Smooth muscle cell (in vitro differentiated cells): Measurements from ENCODE around the gene COPB2. TPM values are rescaled to one million over a fixed set of nuclear protein-coding genes. Genes with fewer than 3 reads are reported as not detected.
A peak's percentile ranks its signal among the peaks of the same experiment; 100 is the strongest.
"Not testable (repeated sequence)": the region's sequence is repeated elsewhere in the genome, so short reads cannot be mapped to it uniquely, and the experiment has no call there.

ENCODE experiments used
- DNase-seq: peaks from one replicate; lab custom pipeline; 2025; ENCODE audit not compliant: unreplicated experiment; lab: John Stamatoyannopoulos, UW
- H2AFZ ChIP-seq: fragments of 200-600 bp; sonication (generic); 2 replicates; pipeline ENCODE4 v1.6.0; 2016; ENCODE audit warnings: antibody characterized with exemption, low read depth, mild to moderate bottlenecking
- H3F3A ChIP-seq: fragments of 200-600 bp; sonication (generic); 2 replicates; pipeline ENCODE4 v1.6.0; 2017; ENCODE audit warnings: antibody characterized with exemption, low read depth
- H3K27ac ChIP-seq: fragments of 200-600 bp; sonication (generic); 2 replicates; pipeline ENCODE4 v1.5.1; 2016; ENCODE audit warnings: low read depth, mild to moderate bottlenecking
- H3K27me3 ChIP-seq: fragments of 200-600 bp; sonication (generic); 2 replicates; pipeline ENCODE4 v1.6.1; 2016; ENCODE audit warnings: low read depth, mild to moderate bottlenecking
- H3K36me3 ChIP-seq: fragments of 200-600 bp; sonication (generic); 2 replicates; pipeline ENCODE4 v1.5.1; 2016; ENCODE audit warnings: low read depth
- H3K4me1 ChIP-seq: fragments of 200-600 bp; sonication (generic); 2 replicates; pipeline ENCODE4 v1.5.1; 2016; ENCODE audit warnings: low read depth
- H3K4me2 ChIP-seq: fragments of 200-600 bp; sonication (generic); 2 replicates; pipeline ENCODE4 v1.6.0; 2016; ENCODE audit warnings: mild to moderate bottlenecking
- H3K4me3 ChIP-seq: fragments of 200-600 bp; sonication (generic); 2 replicates; pipeline ENCODE4 v1.5.1; 2016; ENCODE audit warnings: mild to moderate bottlenecking
- H3K79me2 ChIP-seq: fragments of 200-600 bp; sonication (generic); 2 replicates; pipeline ENCODE4 v1.6.0; 2016; ENCODE audit warnings: low read depth, mild to moderate bottlenecking
- H3K9ac ChIP-seq: fragments of 200-600 bp; sonication (generic); 2 replicates; pipeline ENCODE4 v1.6.0; 2016; ENCODE audit warnings: low read depth
- H3K9me3 ChIP-seq: fragments of 200-600 bp; sonication (generic); replicated peaks from 2 replicates; pipeline ENCODE4 v1.5.1; 2016; ENCODE audit warnings: low read depth
- H4K20me1 ChIP-seq: fragments of 200-600 bp; sonication (generic); 2 replicates; pipeline ENCODE4 v1.6.0; 2016; ENCODE audit warnings: low read depth
- WGBS: methylation state at CpG from one replicate; pipeline ENCODE4 v1.1.7; 2016; ENCODE audit warnings: low lambda C conversion rate; 5-methylcytosine and 5-hydroxymethylcytosine counted together
- polyA plus RNA-seq: library from polyadenylated mRNA; unstranded; fragments of >200 nt; fragmentation: Nextera tagmentation; extraction: Ambion mirVana; gene quantifications from 2 replicates; pipeline ENCODE4 v1.2.1, GENCODE V29; 2016
- total RNA-seq: library from RNA; depleted of rRNA; stranded (reverse); fragments of >200 nt; gene quantifications from 2 replicates; pipeline ENCODE4 v1.2.3, GENCODE V29; 2014
- TF ChIP-seq, protein P1 (sequence below): fragments of 200-600 bp; sonication (generic); IDR thresholded peaks from 2 replicates; pipeline ENCODE4 v1.5.1; 2017; ENCODE audit warnings: borderline replicate concordance, mild to moderate bottlenecking, antibody characterized with exemption; ENCODE audit not compliant: insufficient read depth, poor library complexity, severe bottlenecking

COPB2 gene
- total and polyA plus RNA-seq, 2 experiments from 2014 or later: 157 to 194 TPM

DNA sequence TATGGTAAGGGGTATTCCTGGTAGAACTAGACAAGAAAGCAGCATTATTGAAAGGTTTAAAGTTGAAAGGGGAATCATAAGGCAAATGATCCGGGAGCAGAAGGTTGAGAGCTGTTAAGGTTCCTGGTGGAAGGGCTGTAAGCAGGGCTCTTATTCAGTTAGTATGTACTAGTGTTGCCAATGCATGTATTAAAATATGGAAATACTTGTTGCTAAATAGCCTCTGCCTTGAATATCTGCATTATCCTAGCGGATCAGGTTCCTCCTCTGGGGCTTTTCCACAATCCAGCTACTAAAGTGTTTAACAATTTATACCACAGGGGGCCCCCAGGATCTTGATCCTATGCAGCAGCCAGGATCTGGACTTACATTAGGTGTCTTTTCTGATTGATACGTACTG lies 7.3 kb upstream of the COPB2 start:
- Histone ChIP-seq H3K4me1 (no peaks in the 10 kb centered on the region), H3K9me3 (no peaks in the 10 kb centered on the region), H4K20me1 (no peaks in the 10 kb centered on the region), H3K9ac (no peak overlapping the region), H2AFZ (no peak overlapping the region), H3K4me3 (no peak overlapping the region), H3K4me2 (no peak overlapping the region), H3K79me2 (peaks cover 2% of the 10 kb centered on the region), H3K27ac (no peak overlapping the region), H3K27me3 (no peaks in the 10 kb centered on the region), H3K36me3 (no peaks in the 10 kb centered on the region), H3F3A (no peaks in the 10 kb centered on the region)
- DNase-seq: no peak
- TF ChIP-seq, protein P1, sequence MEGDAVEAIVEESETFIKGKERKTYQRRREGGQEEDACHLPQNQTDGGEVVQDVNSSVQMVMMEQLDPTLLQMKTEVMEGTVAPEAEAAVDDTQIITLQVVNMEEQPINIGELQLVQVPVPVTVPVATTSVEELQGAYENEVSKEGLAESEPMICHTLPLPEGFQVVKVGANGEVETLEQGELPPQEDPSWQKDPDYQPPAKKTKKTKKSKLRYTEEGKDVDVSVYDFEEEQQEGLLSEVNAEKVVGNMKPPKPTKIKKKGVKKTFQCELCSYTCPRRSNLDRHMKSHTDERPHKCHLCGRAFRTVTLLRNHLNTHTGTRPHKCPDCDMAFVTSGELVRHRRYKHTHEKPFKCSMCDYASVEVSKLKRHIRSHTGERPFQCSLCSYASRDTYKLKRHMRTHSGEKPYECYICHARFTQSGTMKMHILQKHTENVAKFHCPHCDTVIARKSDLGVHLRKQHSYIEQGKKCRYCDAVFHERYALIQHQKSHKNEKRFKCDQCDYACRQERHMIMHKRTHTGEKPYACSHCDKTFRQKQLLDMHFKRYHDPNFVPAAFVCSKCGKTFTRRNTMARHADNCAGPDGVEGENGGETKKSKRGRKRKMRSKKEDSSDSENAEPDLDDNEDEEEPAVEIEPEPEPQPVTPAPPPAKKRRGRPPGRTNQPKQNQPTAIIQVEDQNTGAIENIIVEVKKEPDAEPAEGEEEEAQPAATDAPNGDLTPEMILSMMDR: no peak
- 88% methylated on average over 3 of the region's 3 CpGs for WGBS

DNA sequence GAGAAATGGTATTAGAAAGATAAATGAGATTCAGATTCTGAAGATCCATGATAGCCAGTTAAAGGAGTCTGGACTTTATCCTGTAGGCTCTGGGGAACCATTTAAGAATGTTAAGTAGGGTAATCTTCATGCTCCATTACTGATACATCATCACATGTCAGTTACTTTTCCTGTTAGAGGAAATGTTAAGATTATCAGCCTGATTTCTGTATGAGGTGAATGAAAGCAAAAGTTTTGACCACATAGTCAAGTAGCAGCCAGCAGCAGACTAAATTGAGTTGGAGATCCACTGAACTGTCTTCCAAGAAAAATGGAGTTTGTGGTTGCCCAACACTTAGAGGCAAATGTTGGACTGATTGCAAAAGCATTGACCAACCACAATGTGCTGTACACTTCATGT lies 4.7 kb upstream of the COPB2 start:
- peaks cover 9% of the 10 kb centered on the region for H3K4me1 ChIP-seq
- TF ChIP-seq, protein P1: no peak
- no peak overlapping the region for H2AFZ ChIP-seq
- H3K27me3 ChIP-seq: no peaks in the 10 kb centered on the region
- no peak overlapping the region for H3K9ac ChIP-seq
- H3K4me3 ChIP-seq: no peak overlapping the region
- no peaks in the 10 kb centered on the region for H4K20me1 ChIP-seq
- H3F3A ChIP-seq: no peaks in the 10 kb centered on the region
- DNase-seq: no peak
- H3K27ac ChIP-seq: no peak overlapping the region
- peaks cover 19% of the 10 kb centered on the region for H3K79me2 ChIP-seq
- no peak overlapping the region for H3K4me2 ChIP-seq
- no peaks in the 10 kb centered on the region for H3K9me3 ChIP-seq
- no peaks in the 10 kb centered on the region for H3K36me3 ChIP-seq

DNA sequence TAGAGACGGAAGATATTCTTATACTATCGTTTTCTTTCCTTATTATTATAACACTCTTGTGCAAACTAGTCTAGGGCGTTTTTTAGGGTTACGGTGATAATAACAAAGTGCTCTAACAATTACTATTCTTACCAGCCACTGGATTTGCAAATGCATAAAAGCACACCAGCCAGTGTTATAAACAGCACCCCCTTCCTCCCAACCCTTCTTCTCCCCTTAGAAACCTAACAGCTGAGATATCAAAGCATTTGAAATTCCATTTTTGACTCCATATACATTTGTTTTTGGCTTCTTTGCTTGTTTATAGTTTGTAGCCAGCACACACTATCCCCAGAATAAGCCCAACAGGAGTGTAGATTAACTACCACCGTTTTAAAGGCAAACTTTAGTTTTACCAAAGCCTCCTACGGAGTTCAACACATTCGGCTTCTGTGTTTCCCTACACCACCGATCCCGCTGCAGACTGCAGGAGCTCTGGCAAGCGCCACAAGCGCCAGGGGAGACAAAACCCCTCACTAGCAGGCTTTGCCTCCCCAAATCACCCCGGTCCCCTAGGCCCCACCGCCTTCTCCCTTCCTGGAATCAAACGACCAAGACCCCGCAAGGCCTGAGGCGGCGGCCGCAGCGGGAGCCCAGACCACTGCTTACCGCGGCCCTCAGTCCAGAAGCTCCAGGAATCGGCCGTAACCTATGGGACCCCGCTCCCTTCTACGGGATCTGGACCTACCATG lies 461 bp downstream of the COPB2 start:
- Histone ChIP-seq H4K20me1 (peaks cover 43% of the 10 kb centered on the region), H3K36me3 (no peaks in the 10 kb centered on the region), H3K79me2 (peaks cover 70% of the 10 kb centered on the region), H3K9ac (peak overlapping the region; percentile 100), H3F3A (no peaks in the 10 kb centered on the region), H3K27me3 (no peaks in the 10 kb centered on the region), H3K4me2 (peak overlapping the region; percentile 97), H2AFZ (peak overlapping the region; percentile 47), H3K9me3 (no peaks in the 10 kb centered on the region), H3K27ac (peak overlapping the region; percentile 100), H3K4me3 (peak overlapping the region; percentile 97), H3K4me1 (peaks cover 19% of the 10 kb centered on the region)
- no peak for DNase-seq
- TF ChIP-seq, protein P1: no peak
- 6% methylated on average over 22 of the region's 25 CpGs for WGBS

DNA sequence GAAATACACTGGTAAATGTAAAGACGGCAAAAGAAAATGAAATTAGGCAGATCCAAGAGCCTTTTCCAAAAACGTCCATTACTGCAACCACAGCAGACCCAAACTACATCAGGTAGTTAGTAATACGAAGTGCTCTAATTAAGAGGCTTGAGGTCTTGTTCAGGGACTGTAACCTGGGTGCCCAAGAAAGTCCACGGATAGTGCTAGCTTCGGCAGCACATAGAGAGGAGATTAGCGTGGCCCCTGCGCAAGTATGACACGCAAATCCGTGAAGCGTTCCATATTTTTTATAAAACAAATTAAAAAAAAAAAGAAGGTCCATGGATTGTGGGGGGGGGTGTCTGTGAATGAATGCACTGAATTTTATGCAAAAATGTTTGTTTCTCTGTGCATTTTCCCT lies 1.4 kb downstream of the COPB2 start:
- H3K27ac ChIP-seq: peak overlapping the region; percentile 100
- peak overlapping the region; percentile 100 for H3K9ac ChIP-seq
- peaks cover 19% of the 10 kb centered on the region for H3K4me1 ChIP-seq
- H3K27me3 ChIP-seq: no peaks in the 10 kb centered on the region
- peak overlapping the region; percentile 97 for H3K4me2 ChIP-seq
- H3K79me2 ChIP-seq: peaks cover 79% of the 10 kb centered on the region
- no peak for DNase-seq
- no peaks in the 10 kb centered on the region for H3F3A ChIP-seq
- H2AFZ ChIP-seq: no peak overlapping the region
- TF ChIP-seq, protein P1: no peak
- peaks cover 52% of the 10 kb centered on the region for H4K20me1 ChIP-seq
- H3K36me3 ChIP-seq: peaks cover 2% of the 10 kb centered on the region
- no peaks in the 10 kb centered on the region for H3K9me3 ChIP-seq
- 83% methylated on average over 10 of the region's 10 CpGs for WGBS
- peak overlapping the region; percentile 97 for H3K4me3 ChIP-seq

DNA sequence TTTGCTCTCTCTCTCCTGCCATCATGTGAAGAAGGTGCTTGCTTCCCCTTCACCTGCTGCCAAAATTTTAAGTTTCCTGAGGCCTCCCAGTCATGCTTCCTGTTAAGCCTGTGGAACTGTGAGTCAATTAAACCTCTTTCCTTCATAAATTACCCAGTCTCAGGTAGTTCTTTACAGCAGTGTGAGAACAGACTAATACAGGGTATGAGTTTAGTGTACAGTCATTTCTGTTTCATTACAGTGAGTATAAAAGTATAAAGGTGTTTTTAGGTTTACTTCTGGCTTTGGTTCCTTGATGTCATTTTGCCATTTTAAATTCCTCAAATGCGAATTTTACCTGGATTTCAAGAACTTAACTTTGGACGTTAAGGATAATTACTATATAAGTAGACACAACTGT lies 7.2 kb downstream of the COPB2 start:
- H3K4me1 ChIP-seq, H3K9ac ChIP-seq, H3F3A ChIP-seq, H3K4me3 ChIP-seq, H3K4me2 ChIP-seq, H3K27ac ChIP-seq, H2AFZ ChIP-seq, DNase-seq, H3K9me3 ChIP-seq, H3K27me3 ChIP-seq: not testable (repeated sequence)
- Histone ChIP-seq H4K20me1 (peaks cover 100% of the 10 kb centered on the region), H3K36me3 (peaks cover 33% of the 10 kb centered on the region), H3K79me2 (peaks cover 100% of the 10 kb centered on the region)
- WGBS: 92% methylated on average over 2 of the region's 2 CpGs
